Activated T-cell treated with anti-CD3 and anti-CD28 coated beads, Interleukin-2, amount 50 U/mL, for 24 hours (primary cell): ENCODE data around the gene FRMD4B.
A peak's percentile ranks its signal among the peaks of the same experiment; 100 is the strongest.

ENCODE experiments used
- DNase-seq: peaks from one replicate; pipeline ENCODE4 v3.0.0-alpha.2; 2020
- H3K27ac Mint-ChIP-seq: 2 replicates; pipeline ENCODE4 v1.8.0; 2020; ENCODE audit warnings: mild to moderate bottlenecking, mixed read lengths
- H3K27me3 Mint-ChIP-seq: 2 replicates; pipeline ENCODE4 v1.8.0; 2020; ENCODE audit warnings: mixed read lengths
- H3K36me3 Mint-ChIP-seq: 2 replicates; pipeline ENCODE4 v1.8.0; 2020; ENCODE audit warnings: low read depth, mixed read lengths
- H3K4me1 Mint-ChIP-seq: 2 replicates; pipeline ENCODE4 v1.8.0; 2020; ENCODE audit warnings: low read depth, mixed read lengths
- H3K4me3 Mint-ChIP-seq: 2 replicates; pipeline ENCODE4 v1.8.0; 2020; ENCODE audit warnings: mild to moderate bottlenecking, moderate library complexity, mixed read lengths
- H3K9me3 Mint-ChIP-seq: 2 replicates; pipeline ENCODE4 v1.8.0; 2020; ENCODE audit warnings: mixed read lengths

FRMD4B gene

GRCh38 chr3:69386556-69387385 lies 883 bp upstream of the FRMD4B start:
- Mint-ChIP-seq H3K4me1 (peaks cover 12% of the 10 kb centered on the region), H3K36me3 (no peaks in the 10 kb centered on the region), H3K4me3 (peak overlapping the region; percentile 39), H3K27ac (no peak overlapping the region), H3K27me3 (peaks cover 87% of the 10 kb centered on the region), H3K9me3 (no peaks in the 10 kb centered on the region)
- DNase-seq = no peak

GRCh38 chr3:69385123-69385722 lies 665 bp downstream of the FRMD4B start:
- Mint-ChIP-seq H3K36me3 (no peaks in the 10 kb centered on the region), H3K27ac (no peak overlapping the region), H3K4me3 (peak overlapping the region; percentile 39), H3K27me3 (peaks cover 83% of the 10 kb centered on the region), H3K4me1 (peaks cover 12% of the 10 kb centered on the region), H3K9me3 (no peaks in the 10 kb centered on the region)
- DNase-seq = no peak

- Mint-ChIP-seq H3K36me3 (no peaks in the 10 kb centered on the region), H3K27me3 (peaks cover 76% of the 10 kb centered on the region), H3K27ac (no peak overlapping the region), H3K4me1 (peaks cover 12% of the 10 kb centered on the region), H3K9me3 (no peaks in the 10 kb centered on the region), H3K4me3 (no peak overlapping the region)
- DNase-seq = no peak
Measured at GRCh38 chr3:69384326-69384725, 1.6 kb downstream of the FRMD4B start.

GRCh38 chr3:69379661-69380060 lies 6.2 kb downstream of the FRMD4B start:
- Mint-ChIP-seq H3K36me3 (no peaks in the 10 kb centered on the region), H3K4me3 (no peak overlapping the region), H3K27me3 (peaks cover 34% of the 10 kb centered on the region), H3K9me3 (no peaks in the 10 kb centered on the region), H3K4me1 (no peaks in the 10 kb centered on the region), H3K27ac (no peak overlapping the region)
- DNase-seq = no peak

GRCh38 chr3:69378112-69378802 lies 7.6 kb downstream of the FRMD4B start:
- Mint-ChIP-seq H3K27ac (no peak overlapping the region), H3K36me3 (no peaks in the 10 kb centered on the region), H3K27me3 (peaks cover 21% of the 10 kb centered on the region), H3K4me1 (no peaks in the 10 kb centered on the region), H3K4me3 (no peak overlapping the region), H3K9me3 (no peaks in the 10 kb centered on the region)
- DNase-seq = no peak

GRCh38 chr3:69377262-69377661 lies 8.6 kb downstream of the FRMD4B start:
- no peak for DNase-seq
- no peaks in the 10 kb centered on the region for H3K4me1 Mint-ChIP-seq
- H3K4me3 Mint-ChIP-seq = no peak overlapping the region
- H3K9me3 Mint-ChIP-seq = no peaks in the 10 kb centered on the region
- no peaks in the 10 kb centered on the region for H3K36me3 Mint-ChIP-seq
- H3K27ac Mint-ChIP-seq = no peak overlapping the region
- H3K27me3 Mint-ChIP-seq = peaks cover 12% of the 10 kb centered on the region

GRCh38 chr3:69376731-69377130 lies 9.2 kb downstream of the FRMD4B start:
- H3K4me1 Mint-ChIP-seq = no peaks in the 10 kb centered on the region
- no peaks in the 10 kb centered on the region for H3K9me3 Mint-ChIP-seq
- peaks cover 10% of the 10 kb centered on the region for H3K27me3 Mint-ChIP-seq
- no peak for DNase-seq
- no peak overlapping the region for H3K27ac Mint-ChIP-seq
- H3K4me3 Mint-ChIP-seq = no peak overlapping the region
- H3K36me3 Mint-ChIP-seq = no peaks in the 10 kb centered on the region

- Mint-ChIP-seq H3K27me3 (peaks cover 11% of the 10 kb centered on the region), H3K36me3 (no peaks in the 10 kb centered on the region), H3K9me3 (no peaks in the 10 kb centered on the region), H3K4me1 (peaks cover 28% of the 10 kb centered on the region), H3K4me3 (no peak overlapping the region), H3K27ac (no peak overlapping the region)
- no peak for DNase-seq
Measured at GRCh38 chr3:69371816-69372215, 14.1 kb downstream of the FRMD4B start.

GRCh38 chr3:69370901-69371301 lies 15.0 kb downstream of the FRMD4B start:
- H3K27me3 Mint-ChIP-seq = peaks cover 8% of the 10 kb centered on the region
- no peaks in the 10 kb centered on the region for H3K36me3 Mint-ChIP-seq
- H3K4me1 Mint-ChIP-seq = peaks cover 28% of the 10 kb centered on the region
- no peak overlapping the region for H3K4me3 Mint-ChIP-seq
- H3K9me3 Mint-ChIP-seq = no peaks in the 10 kb centered on the region
- no peak overlapping the region for H3K27ac Mint-ChIP-seq
- no peak for DNase-seq

GRCh38 chr3:69370156-69370883 lies 15.6 kb downstream of the FRMD4B start:
- H3K36me3 Mint-ChIP-seq = no peaks in the 10 kb centered on the region
- peak overlapping the region; percentile 19 for H3K4me3 Mint-ChIP-seq
- H3K9me3 Mint-ChIP-seq = no peaks in the 10 kb centered on the region
- DNase-seq = no peak
- H3K4me1 Mint-ChIP-seq = peaks cover 28% of the 10 kb centered on the region
- H3K27ac Mint-ChIP-seq = no peak overlapping the region
- H3K27me3 Mint-ChIP-seq = peaks cover 8% of the 10 kb centered on the region

- H3K27ac Mint-ChIP-seq = no peak overlapping the region
- no peaks in the 10 kb centered on the region for H3K36me3 Mint-ChIP-seq
- no peak overlapping the region for H3K4me3 Mint-ChIP-seq
- no peak for DNase-seq
- peaks cover 28% of the 10 kb centered on the region for H3K4me1 Mint-ChIP-seq
- no peaks in the 10 kb centered on the region for H3K9me3 Mint-ChIP-seq
- peaks cover 8% of the 10 kb centered on the region for H3K27me3 Mint-ChIP-seq
Measured at GRCh38 chr3:69368129-69368741, 17.7 kb downstream of the FRMD4B start.

GRCh38 chr3:69367586-69367985 lies 18.3 kb downstream of the FRMD4B start:
- Mint-ChIP-seq H3K4me1 (peaks cover 28% of the 10 kb centered on the region), H3K9me3 (no peaks in the 10 kb centered on the region), H3K36me3 (no peaks in the 10 kb centered on the region), H3K27ac (no peak overlapping the region), H3K27me3 (peaks cover 8% of the 10 kb centered on the region), H3K4me3 (no peak overlapping the region)
- DNase-seq = no peak

- Mint-ChIP-seq H3K4me1 (peaks cover 12% of the 10 kb centered on the region), H3K9me3 (no peaks in the 10 kb centered on the region), H3K4me3 (no peak overlapping the region), H3K36me3 (no peaks in the 10 kb centered on the region), H3K27ac (no peak overlapping the region), H3K27me3 (no peaks in the 10 kb centered on the region)
- no peak for DNase-seq
Measured at GRCh38 chr3:69364354-69364753, 21.5 kb downstream of the FRMD4B start.

- Mint-ChIP-seq H3K27me3 (no peaks in the 10 kb centered on the region), H3K27ac (no peak overlapping the region), H3K4me3 (no peak overlapping the region), H3K9me3 (no peaks in the 10 kb centered on the region), H3K36me3 (no peaks in the 10 kb centered on the region), H3K4me1 (no peaks in the 10 kb centered on the region)
- no peak for DNase-seq
Measured at GRCh38 chr3:69360690-69361089, 25.2 kb downstream of the FRMD4B start.
